A673 (cell line): ENCODE results near the gene MAOA. TPM values are rescaled to one million over a fixed set of nuclear protein-coding genes. Genes with fewer than 3 reads are reported as not detected.

Source experiments
- BruUV-seq: library from RNA; stranded (reverse); fragments of 400-500 nt; replicated peaks from 2 replicates; lab custom pipeline; 2021; lab: Mats Ljungman, UMichigan
- CTCF ChIA-PET: fragments of 300-600 bp; sonication (Branson Sonifier 250); formaldehyde crosslinking; loops from one replicate; lab custom pipeline; 2022; ENCODE audit warnings: antibody characterized with exemption; lab: Charles Lee
- POLR2A ChIA-PET: fragments of 300-600 bp; sonication (Branson Sonifier 250); formaldehyde crosslinking; loops from one replicate; lab custom pipeline; 2022; ENCODE audit warnings: antibody characterized with exemption; ENCODE audit not compliant: low non-redundant PET; lab: Charles Lee
- DNase-seq: peaks from one replicate; pipeline ENCODE4 v3.0.0-alpha.2; 2015; ENCODE audit warnings: low spot score
- H3K27ac ChIP-seq: fragments of 200-600 bp; sonication (generic); 2 replicates; pipeline ENCODE4 v1.5.1; 2016; ENCODE audit warnings: mixed run types, low read depth, mild to moderate bottlenecking, mixed read lengths, antibody characterized with exemption, low read length; ENCODE audit not compliant: poor library complexity, severe bottlenecking
- H3K27me3 ChIP-seq: fragments of 200-600 bp; sonication (generic); replicated peaks from 2 replicates; pipeline ENCODE4 v1.6.1; 2017; ENCODE audit warnings: mixed run types, low read depth, mild to moderate bottlenecking, mixed read lengths, antibody characterized with exemption, low read length; ENCODE audit not compliant: insufficient read depth, poor library complexity
- H3K36me3 ChIP-seq: fragments of 200-600 bp; sonication (generic); 2 replicates; pipeline ENCODE4 v1.6.1; 2016; ENCODE audit warnings: mixed run types, mild to moderate bottlenecking, mixed read lengths, antibody characterized with exemption, low read length; ENCODE audit not compliant: insufficient read depth, poor library complexity, severe bottlenecking
- H3K4me1 ChIP-seq: fragments of 200-600 bp; sonication (generic); 2 replicates; pipeline ENCODE4 v1.6.1; 2017; ENCODE audit warnings: mixed run types, mild to moderate bottlenecking, mixed read lengths, antibody characterized with exemption, low read length; ENCODE audit not compliant: insufficient read depth, poor library complexity, severe bottlenecking
- H3K4me3 ChIP-seq: fragments of 200-600 bp; sonication (generic); 2 replicates; pipeline ENCODE4 v1.5.1; 2016; ENCODE audit warnings: low read depth, mixed run types, mild to moderate bottlenecking, mixed read lengths, low read length; ENCODE audit not compliant: poor library complexity, severe bottlenecking
- H3K9me3 ChIP-seq: fragments of 200-600 bp; sonication (generic); 2 replicates; pipeline ENCODE4 v1.6.1; 2016; ENCODE audit warnings: mixed run types, low read depth, mild to moderate bottlenecking, mixed read lengths, antibody characterized with exemption, low read length; ENCODE audit not compliant: poor library complexity, severe bottlenecking
- EZH2 ChIP-seq: fragments of 200-600 bp; sonication (generic); IDR thresholded peaks from 2 replicates; pipeline ENCODE4 v1.6.1; 2017; ENCODE audit warnings: borderline replicate concordance, low read depth, mild to moderate bottlenecking, mixed read lengths, antibody characterized with exemption, low read length; ENCODE audit not compliant: poor library complexity, severe bottlenecking
- intact Hi-C: fragments of 100-400 bp; cut with micrococcal nuclease; formaldehyde crosslinking; loops from one replicate; pipeline ENCODE4 v1.10.0; 2022; ENCODE audit not compliant: unreplicated experiment
- total RNA-seq: library from RNA; stranded (reverse); gene quantifications from 2 replicates; pipeline ENCODE4 v1.2.3, GENCODE V29; 2021
- TF ChIP-seq, protein P1 (sequence below): fragments of 300-800, 200-600 bp; sonication (generic); conservative IDR thresholded peaks from 2 replicates; pipeline ENCODE4 v1.5.1; 2017; ENCODE audit warnings: low read depth, mild to moderate bottlenecking, antibody characterized with exemption, low read length, moderate library complexity, mixed read lengths

The MAOA gene
- total RNA-seq, 1 experiment from 2014 or later = 6.1 TPM

DNA sequence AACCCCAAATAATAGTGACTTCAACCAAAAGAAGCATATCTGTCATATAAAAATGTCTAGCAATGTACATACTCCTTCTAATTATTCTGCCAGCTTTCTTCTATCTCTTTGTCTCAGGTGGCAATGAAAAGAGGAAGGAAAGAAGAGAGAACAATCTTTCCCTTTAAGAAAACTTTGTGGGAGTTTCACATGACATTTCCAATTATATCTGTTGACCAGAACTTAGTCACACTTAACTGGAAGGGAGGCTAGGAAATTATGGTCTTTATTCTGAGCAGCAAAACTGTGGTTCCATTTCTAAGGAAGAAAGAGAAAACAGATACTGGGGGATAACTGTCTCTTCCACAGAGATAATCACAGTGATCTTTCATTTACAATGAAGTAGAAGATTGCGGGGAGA is 12.9 kb upstream of the MAOA start:
- ChIA-PET CTCF (no interaction called here), POLR2A (no interaction called here)
- Histone ChIP-seq H3K27ac (no peak overlapping the region), H3K4me3 (no peak overlapping the region), H3K9me3 (no peaks in the 10 kb centered on the region), H3K27me3 (no peaks in the 10 kb centered on the region), H3K36me3 (no peaks in the 10 kb centered on the region), H3K4me1 (no peaks in the 10 kb centered on the region)
- DNase-seq = no peak
- BruUV-seq = no TSS peak
- intact Hi-C loops = no loop called here
- TF ChIP-seq, protein P1, sequence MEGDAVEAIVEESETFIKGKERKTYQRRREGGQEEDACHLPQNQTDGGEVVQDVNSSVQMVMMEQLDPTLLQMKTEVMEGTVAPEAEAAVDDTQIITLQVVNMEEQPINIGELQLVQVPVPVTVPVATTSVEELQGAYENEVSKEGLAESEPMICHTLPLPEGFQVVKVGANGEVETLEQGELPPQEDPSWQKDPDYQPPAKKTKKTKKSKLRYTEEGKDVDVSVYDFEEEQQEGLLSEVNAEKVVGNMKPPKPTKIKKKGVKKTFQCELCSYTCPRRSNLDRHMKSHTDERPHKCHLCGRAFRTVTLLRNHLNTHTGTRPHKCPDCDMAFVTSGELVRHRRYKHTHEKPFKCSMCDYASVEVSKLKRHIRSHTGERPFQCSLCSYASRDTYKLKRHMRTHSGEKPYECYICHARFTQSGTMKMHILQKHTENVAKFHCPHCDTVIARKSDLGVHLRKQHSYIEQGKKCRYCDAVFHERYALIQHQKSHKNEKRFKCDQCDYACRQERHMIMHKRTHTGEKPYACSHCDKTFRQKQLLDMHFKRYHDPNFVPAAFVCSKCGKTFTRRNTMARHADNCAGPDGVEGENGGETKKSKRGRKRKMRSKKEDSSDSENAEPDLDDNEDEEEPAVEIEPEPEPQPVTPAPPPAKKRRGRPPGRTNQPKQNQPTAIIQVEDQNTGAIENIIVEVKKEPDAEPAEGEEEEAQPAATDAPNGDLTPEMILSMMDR = no peak
- no peak for TF ChIP-seq EZH2

DNA sequence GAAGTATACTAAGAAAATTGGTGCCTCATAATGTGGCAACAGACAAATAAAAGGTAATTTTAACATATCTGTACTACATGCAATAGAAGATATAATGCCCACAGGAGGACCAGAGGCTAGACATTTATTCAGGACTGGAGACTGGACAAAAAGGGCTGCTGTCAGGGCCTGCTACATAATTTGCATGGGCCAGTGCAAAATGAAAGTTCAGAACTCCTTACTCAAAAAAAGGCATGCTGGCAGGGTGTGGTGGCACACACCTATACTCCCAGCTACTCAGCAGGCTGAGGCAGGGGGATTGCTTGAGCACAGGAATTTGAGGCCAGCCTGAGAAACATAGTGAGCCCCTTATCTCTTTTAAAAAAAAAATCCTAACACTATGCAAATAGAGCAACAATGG is 12.4 kb upstream of the MAOA start:
- Histone ChIP-seq H3K27me3 (no peaks in the 10 kb centered on the region), H3K4me3 (no peak overlapping the region), H3K36me3 (no peaks in the 10 kb centered on the region), H3K27ac (no peak overlapping the region), H3K9me3 (no peaks in the 10 kb centered on the region), H3K4me1 (no peaks in the 10 kb centered on the region)
- BruUV-seq = no TSS peak
- intact Hi-C loops = no loop called here
- POLR2A ChIA-PET = no interaction called here
- CTCF ChIA-PET = no interaction called here
- no peak for TF ChIP-seq EZH2
- TF ChIP-seq, protein P1 = no peak
- DNase-seq = no peak

DNA sequence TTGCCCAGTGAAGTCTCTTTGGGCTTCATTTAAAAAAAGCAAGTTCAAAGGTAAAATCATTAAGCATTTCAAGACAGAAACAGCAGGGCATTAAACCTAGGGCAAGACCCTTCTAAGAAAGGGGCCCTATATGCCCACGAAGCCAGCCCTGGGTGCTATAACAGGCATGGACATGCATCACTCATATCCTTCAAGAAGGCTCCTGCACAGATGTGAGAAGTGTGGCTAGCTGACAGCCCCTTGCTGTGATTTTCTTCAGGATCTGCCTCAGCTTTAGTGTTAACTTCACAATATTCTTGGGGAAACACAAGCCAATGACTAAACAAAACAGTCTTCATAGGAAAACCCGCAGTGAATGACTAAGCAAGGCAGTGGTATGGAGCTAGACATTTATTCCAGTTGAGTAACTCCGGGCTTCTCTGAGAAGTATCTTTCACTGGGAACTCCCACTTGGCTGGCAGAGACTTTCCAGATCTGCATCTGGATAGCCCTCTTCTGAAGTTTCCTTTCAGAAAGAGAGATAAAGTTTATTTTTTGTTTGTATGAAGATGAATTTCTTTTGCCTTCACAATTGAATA is 11.9 kb upstream of the MAOA start:
- BruUV-seq = no TSS peak
- H3K36me3 ChIP-seq = no peaks in the 10 kb centered on the region
- CTCF ChIA-PET = no interaction called here
- H3K27me3 ChIP-seq = no peaks in the 10 kb centered on the region
- H3K9me3 ChIP-seq = no peaks in the 10 kb centered on the region
- no peaks in the 10 kb centered on the region for H3K4me1 ChIP-seq
- intact Hi-C loops = no loop called here
- TF ChIP-seq EZH2 = no peak
- TF ChIP-seq, protein P1 = no peak
- peak; percentile 34 for DNase-seq
- H3K4me3 ChIP-seq = no peak overlapping the region
- H3K27ac ChIP-seq = no peak overlapping the region
- POLR2A ChIA-PET = no interaction called here
